ENCODE results near the gene DEPDC4.

GRCh38 chr12:100290016-100290415 is 23.1 kb upstream of the DEPDC4 start:
- TF ChIP-seq MYC (IDR thresholded peaks at IDR 0.05; ENCODE audit: borderline replicate concordance, low read length) = no peak
- TF ChIP-seq CTCF (IDR thresholded peaks at IDR 0.05) = no peak
- TF ChIP-seq, protein P1, sequence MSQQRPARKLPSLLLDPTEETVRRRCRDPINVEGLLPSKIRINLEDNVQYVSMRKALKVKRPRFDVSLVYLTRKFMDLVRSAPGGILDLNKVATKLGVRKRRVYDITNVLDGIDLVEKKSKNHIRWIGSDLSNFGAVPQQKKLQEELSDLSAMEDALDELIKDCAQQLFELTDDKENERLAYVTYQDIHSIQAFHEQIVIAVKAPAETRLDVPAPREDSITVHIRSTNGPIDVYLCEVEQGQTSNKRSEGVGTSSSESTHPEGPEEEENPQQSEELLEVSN (IDR thresholded peaks at IDR 0.05; ENCODE audit: borderline replicate concordance, low read depth) = no peak
- no peak for TF ChIP-seq CEBPB (IDR thresholded peaks at IDR 0.05)
